HG02759 (cell line): Measurements from ENCODE around the gene TMEM255B.

Source experiments
- ATAC-seq: cut with Tn5 transposase; IDR thresholded peaks from one replicate; pipeline ENCODE4 v1.9.1; 2021; ENCODE audit warnings: mild to moderate bottlenecking, moderate library complexity; ENCODE audit not compliant: unreplicated experiment

Gene TMEM255B

GRCh38 chr13:113857531-113858195 is 98.6 kb downstream of the TMEM255B start:
- ATAC-seq = no peak

- no peak for ATAC-seq
Measured at GRCh38 chr13:113859311-113860050, 100.5 kb downstream of the TMEM255B start.

- ATAC-seq = no peak
Measured at GRCh38 chr13:113860051-113860664, 101.1 kb downstream of the TMEM255B start.

DNA sequence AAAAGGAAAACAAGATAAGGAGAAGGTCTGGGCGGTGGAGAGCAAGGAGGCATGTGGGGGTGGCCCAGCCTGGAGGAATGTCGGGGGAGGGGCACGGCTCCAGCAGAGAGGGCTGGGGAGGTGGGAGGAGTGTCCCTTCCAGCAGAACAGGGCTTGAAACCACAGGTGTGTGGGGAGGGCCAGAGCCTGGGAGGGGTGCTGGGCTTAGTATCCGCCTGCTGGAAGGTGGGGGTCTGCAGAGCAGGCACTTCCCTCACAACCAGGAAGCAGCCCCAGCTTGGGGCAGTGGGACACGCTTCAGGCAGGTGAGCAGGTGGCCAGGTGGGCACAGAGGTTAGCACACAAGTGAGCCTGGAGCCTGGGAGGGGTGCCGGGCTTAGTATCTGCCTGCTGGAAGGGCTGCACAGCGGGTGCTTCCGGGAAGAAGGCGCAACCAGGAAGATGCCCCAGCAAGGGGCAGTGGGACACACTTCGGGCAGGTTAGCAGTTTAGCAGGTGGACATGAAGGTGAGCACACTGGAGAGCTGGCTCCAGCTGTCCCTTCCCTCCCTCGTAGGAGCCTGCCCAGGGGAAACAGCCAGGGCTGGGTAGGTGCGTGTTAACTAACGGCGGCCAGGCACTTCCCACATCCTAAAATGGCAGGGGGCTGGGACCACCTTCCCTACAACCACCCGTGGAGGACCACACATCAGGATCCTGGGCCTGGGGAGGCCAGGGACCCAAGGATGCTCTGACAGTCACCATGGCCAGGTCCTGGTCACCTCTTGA is 101.8 kb downstream of the TMEM255B start:
- no peak for ATAC-seq

DNA sequence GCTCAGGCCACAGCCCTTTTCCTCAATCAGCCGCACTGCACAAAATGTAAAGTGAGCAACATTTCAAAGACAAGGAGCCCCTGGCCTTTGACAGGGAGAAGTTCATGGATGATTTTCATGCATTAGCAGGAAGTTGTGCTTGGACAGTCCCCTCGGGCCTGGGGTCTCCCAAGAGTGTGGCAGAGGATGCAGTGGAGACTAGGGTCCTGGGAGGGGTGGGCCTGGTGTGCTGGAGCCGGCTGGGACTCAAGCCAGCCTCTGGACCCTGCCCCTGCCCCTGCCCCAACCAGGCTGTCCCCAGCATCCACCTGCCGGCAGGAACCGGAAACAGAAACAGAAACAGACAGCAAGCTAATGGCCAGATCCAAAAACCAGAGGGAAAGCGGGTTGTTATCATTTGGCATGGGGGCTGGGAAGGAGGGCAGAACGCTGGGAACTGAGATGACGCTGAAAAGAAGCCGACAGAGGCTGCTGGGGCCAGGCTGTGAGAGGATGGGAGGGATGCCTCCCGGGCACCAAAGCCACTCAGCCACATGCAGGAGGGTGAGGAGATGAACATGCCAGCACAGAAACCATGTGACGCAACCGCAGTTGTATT is 102.5 kb downstream of the TMEM255B start:
- no peak for ATAC-seq

DNA sequence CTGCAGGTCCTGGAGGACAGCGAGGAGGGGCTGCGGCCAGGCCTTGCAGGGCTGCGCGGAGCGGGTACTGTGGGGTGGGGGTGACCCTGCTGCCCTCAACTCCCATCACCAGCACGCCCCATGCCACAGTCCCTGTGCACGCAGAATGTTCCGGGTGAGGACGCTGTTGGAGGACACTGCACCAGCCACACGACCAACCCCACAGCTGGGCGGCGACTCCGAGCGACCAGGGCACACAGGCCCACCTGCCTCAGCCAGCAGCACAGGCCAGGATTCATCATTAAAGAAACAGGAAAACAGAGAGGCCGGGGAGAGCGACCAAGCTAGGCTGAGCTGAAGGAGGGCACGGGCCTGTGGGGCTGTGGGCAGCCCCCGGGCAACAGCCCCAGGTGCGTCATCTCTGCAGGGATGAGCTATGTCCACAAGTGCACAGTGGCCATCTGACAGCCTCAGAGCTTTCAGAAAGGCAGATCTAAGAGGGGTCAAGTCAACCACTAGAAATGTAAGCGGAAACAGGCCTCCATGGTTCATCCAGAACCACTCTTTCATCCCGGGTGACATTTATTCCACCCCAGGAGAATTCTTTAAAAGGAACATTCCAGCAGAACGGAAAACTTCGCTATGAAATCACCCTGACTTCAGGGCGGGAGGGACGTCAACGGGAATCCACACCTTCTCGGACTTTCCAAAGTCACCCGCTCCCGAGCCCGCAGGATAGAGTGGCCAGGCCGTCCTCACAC is 103.3 kb downstream of the TMEM255B start:
- ATAC-seq = no peak

DNA sequence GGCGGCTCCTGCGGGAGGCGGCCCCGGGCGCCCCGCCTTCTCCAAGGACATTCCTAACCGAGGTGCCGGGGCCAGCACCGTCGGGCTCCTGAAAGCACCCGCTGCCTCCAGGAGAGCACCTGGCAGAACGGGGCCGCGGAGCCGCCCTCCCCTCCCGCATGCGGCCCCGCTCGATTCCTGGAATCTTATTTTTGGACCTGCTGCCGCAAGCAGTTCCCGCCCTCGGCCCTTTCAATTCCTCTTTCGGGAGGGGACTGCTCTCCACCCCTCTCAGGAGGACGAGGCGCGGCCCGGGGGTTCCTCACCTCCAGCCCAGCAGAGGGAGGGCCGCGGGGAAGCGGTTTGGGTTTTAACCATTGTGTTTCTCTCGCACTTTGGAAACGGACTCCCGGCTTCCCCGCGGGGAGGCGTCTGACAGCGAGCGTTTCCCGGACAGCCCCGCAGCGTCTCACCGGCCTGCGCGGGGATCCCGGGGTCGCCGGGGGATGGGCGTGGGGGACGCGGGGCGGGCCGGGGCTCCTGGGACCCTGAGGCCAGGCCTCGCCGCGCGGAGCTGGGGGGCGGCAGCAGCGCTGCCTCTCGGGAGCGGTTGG is 104.0 kb downstream of the TMEM255B start:
- ATAC-seq = peak; percentile 40

GRCh38 chr13:113863524-113864272 is 104.7 kb downstream of the TMEM255B start, which contains the start of gene GAS6:
GAS6 (minus strand) TSS chr13:113864076; CDS start chr13:113863920, 156 bp downstream.
- ATAC-seq = peak; percentile 35

DNA sequence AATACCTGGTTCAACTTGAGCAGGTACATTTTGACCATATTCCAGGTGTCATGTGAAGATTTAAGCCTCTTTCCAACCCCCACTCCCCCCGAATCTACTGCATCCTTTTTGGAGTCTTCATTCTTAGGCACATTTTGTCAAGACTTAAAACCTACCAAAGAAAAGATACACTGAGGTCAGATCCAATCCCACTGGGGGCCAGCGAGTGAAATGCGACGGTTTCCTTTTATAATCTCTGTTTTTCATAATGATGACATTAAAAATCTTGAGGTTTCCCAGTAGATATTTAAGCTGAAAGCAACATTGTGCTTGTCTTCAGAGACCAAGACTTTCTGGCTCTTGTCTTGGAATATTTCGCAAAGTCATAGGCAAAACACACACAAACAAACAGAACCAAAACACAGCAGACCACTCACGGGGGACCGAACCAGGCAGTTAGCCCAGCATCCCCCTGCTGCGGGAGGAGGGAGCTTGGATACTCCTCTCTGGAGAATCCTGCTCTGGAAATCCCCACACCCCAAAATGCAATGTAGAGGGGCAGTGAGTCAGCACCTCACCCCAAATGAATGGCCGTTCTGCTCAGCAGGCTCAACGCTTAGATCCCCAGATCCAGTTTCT is 105.4 kb downstream of the TMEM255B start:
- no peak for ATAC-seq

DNA sequence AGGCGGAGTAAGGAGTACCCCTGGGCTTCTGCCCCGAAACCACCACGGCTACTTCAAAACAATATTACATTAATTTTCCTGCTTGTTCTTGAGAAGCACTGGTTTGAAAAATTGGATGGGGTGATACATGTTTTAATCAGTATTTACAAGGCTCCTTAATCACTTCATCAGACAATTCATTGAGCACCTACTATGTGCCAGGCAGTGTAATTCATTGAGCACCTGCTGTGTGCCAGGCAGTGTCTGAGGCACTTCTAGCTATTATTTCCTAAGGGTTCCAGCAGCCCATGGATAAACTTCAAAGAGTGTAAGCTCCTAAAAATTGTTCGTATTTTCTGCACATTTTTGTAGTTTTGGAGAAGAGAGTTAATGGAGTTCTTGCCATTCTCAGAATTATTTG is 106.4 kb downstream of the TMEM255B start:
- ATAC-seq = no peak
